Mesothelial cell of epicardium (in vitro differentiated cells): ENCODE data around the gene KRT9. TPM values are rescaled to one million over a fixed set of nuclear protein-coding genes. Genes with fewer than 3 reads are reported as not detected.
A peak's percentile ranks its signal among the peaks of the same experiment; 100 is the strongest.

Experiments
- DNase-seq, 2 experiments: peaks; one replicate each; pipeline ENCODE4 v3.0.0; 2021; ENCODE audit warnings: low spot score in 2 of 2; ENCODE audit not compliant: unreplicated experiment in 2 of 2
- H3K27ac Mint-ChIP-seq: 2 replicates; pipeline ENCODE4 v1.8.0; 2021; ENCODE audit warnings: mixed read lengths
- H3K27me3 Mint-ChIP-seq: 2 replicates; pipeline ENCODE4 v1.8.0; 2021; ENCODE audit warnings: low read depth, mixed read lengths
- H3K36me3 Mint-ChIP-seq: 2 replicates; pipeline ENCODE4 v1.8.0; 2021; ENCODE audit warnings: mixed read lengths
- H3K4me1 Mint-ChIP-seq: 2 replicates; pipeline ENCODE4 v1.8.0; 2021; ENCODE audit warnings: mixed read lengths
- H3K4me3 Mint-ChIP-seq: 2 replicates; pipeline ENCODE4 v1.8.0; 2021; ENCODE audit warnings: mild to moderate bottlenecking, moderate library complexity, mixed read lengths
- H3K9me3 Mint-ChIP-seq: 2 replicates; pipeline ENCODE4 v1.8.0; 2021; ENCODE audit warnings: mixed read lengths
- total RNA-seq: library from RNA; stranded (reverse); gene quantifications from 3 replicates; pipeline ENCODE4 v1.2.1, GENCODE V29; 2021
- TF ChIP-seq, protein P1 (sequence below): fragments of 200-600 bp; sonication (generic); IDR thresholded peaks from one replicate; pipeline ENCODE4 v1.5.0; 2021; ENCODE audit warnings: antibody characterized with exemption; ENCODE audit not compliant: unreplicated experiment

Gene KRT9
- total RNA-seq, 1 donor from 2014 or later, result not detected

DNA sequence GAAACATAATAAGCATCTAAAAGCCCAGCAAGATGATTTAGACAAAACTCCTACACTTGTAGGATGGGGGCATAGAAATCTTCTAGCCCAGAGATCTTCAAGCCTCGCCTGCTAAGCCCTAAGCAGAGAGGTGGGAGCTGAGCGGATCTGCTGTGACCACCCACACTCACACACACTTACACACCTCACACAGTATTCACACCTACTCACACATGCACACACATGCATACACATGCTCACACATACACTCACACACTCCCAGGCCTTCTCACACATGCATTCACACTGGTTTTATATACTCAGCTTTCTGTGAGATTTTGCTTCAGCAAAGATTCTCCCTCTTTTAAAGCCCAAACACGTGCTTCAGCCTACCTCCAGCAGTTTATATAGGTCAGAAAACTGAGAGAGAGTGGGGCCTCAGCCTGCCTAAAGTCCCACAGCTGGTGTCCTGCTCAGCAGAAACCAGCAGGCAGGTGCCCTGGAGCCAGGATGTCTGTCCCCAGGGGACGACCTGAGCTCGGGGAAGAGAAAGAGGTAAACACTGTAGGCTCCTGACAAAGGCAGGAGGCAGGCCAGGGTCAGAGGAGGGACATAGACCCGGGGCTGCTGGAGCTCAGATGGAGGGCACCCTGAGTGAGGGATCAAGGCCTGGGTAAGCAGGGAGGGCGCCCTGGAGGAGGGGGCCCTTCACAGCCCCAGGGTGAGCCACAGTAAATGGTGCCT, 31.7 kb downstream of the KRT9 start:
- DNase-seq, result no peak
- Mint-ChIP-seq H3K9me3 (no peaks in the 10 kb centered on the region), H3K4me1 (peaks cover 64% of the 10 kb centered on the region), H3K4me3 (no peak overlapping the region), H3K36me3 (no peaks in the 10 kb centered on the region), H3K27me3 (no peaks in the 10 kb centered on the region), H3K27ac (peak overlapping the region; percentile 1)
- TF ChIP-seq, protein P1, sequence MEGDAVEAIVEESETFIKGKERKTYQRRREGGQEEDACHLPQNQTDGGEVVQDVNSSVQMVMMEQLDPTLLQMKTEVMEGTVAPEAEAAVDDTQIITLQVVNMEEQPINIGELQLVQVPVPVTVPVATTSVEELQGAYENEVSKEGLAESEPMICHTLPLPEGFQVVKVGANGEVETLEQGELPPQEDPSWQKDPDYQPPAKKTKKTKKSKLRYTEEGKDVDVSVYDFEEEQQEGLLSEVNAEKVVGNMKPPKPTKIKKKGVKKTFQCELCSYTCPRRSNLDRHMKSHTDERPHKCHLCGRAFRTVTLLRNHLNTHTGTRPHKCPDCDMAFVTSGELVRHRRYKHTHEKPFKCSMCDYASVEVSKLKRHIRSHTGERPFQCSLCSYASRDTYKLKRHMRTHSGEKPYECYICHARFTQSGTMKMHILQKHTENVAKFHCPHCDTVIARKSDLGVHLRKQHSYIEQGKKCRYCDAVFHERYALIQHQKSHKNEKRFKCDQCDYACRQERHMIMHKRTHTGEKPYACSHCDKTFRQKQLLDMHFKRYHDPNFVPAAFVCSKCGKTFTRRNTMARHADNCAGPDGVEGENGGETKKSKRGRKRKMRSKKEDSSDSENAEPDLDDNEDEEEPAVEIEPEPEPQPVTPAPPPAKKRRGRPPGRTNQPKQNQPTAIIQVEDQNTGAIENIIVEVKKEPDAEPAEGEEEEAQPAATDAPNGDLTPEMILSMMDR, result no peak

DNA sequence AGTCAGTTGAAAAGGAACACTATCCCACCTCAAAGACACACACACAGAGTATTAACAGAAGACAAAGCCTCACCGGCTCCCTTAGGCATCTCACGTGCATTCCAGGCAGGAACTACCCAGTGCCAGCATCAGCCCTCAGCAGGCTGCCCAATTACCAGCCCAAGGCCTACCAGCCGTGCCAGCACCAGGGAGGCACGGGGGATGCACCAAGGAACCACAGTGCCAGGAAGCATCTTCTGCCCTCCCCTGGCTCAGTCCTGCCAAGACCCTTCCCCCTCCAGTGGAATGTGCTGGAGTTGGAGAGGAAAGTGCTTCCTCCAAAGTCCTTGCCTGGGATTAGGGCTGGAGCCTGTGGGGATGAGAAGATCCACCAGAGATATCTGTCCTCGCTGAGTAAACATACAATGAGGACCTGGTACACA, 32.8 kb downstream of the KRT9 start:
- Mint-ChIP-seq H3K36me3 (no peaks in the 10 kb centered on the region), H3K27me3 (no peaks in the 10 kb centered on the region), H3K9me3 (no peaks in the 10 kb centered on the region), H3K27ac (peak overlapping the region; percentile 70), H3K4me1 (peaks cover 57% of the 10 kb centered on the region), H3K4me3 (no peak overlapping the region)
- no peak for DNase-seq
- TF ChIP-seq, protein P1, result no peak

DNA sequence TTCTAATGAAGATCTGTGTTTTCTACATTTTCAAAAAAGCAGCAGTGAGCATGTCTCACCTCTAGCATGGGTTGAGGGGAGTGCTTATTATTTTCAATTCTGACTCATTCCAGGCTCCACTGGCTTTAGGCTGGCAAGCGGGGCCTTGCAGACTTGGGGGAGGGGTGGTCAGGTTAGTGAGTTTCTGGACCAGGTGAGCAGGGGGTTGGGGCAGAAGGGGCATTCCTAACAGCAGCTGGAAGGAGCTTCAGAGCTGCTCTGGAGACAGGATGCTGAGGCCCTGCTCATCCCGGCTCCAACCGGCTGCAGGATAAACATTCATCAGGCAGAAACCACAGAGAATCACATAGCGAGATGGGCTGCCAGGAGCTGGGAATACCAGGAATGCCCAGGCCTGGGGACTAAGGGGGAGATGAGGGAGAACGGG, 33.3 kb downstream of the KRT9 start:
- Mint-ChIP-seq H3K27me3 (no peaks in the 10 kb centered on the region), H3K27ac (peak overlapping the region; percentile 70), H3K4me1 (peaks cover 57% of the 10 kb centered on the region), H3K9me3 (no peaks in the 10 kb centered on the region), H3K4me3 (no peak overlapping the region), H3K36me3 (no peaks in the 10 kb centered on the region)
- DNase-seq, result no peak
- TF ChIP-seq, protein P1, result no peak

DNA sequence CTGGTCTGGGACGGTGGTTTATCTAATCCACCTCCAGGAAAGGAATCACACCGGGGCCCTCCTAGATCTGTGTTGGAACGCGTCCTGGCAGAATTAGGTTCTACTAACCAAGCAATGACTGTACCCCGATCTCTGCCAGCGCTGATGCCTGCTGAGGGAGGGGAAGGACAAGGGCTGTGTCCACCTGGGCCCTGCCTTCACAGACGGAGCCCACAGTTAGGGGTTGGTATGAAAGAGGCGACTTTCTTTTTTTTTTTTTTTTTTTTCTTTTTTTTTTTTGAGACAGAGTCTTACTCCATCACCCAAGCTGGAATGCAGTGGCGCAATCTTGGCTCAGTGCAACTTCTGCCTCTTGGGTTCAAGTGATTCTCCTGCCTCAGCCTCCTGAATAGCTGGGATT, 33.9 kb downstream of the KRT9 start:
- Mint-ChIP-seq H3K27me3 (no peaks in the 10 kb centered on the region), H3K36me3 (no peaks in the 10 kb centered on the region), H3K4me1 (peaks cover 60% of the 10 kb centered on the region), H3K27ac (peak overlapping the region; percentile 75), H3K4me3 (no peak overlapping the region), H3K9me3 (no peaks in the 10 kb centered on the region)
- DNase-seq, result no peak
- TF ChIP-seq, protein P1, result no peak

DNA sequence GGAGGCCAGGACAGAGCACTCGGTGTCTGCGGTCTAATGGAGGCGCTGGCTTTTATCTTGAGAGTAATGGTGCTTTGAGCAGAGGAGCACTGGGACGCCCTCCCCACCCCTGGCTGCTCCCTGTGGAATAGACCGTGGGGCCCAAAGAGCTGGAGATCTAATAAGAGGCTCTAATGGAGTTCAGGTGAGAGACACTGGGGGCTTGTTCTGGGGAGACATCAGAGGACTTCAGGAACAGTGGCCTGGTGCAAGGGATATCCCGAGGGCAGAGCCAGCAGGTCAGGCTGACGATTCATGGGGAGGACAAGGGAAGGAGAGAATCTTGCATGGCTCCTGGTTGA, 34.3 kb downstream of the KRT9 start:
- H3K4me1 Mint-ChIP-seq, result peaks cover 64% of the 10 kb centered on the region
- H3K4me3 Mint-ChIP-seq, result no peak overlapping the region
- DNase-seq, result no peak
- H3K36me3 Mint-ChIP-seq, result no peaks in the 10 kb centered on the region
- H3K27ac Mint-ChIP-seq, result peak overlapping the region; percentile 75
- TF ChIP-seq, protein P1, result no peak
- no peaks in the 10 kb centered on the region for H3K27me3 Mint-ChIP-seq
- H3K9me3 Mint-ChIP-seq, result no peaks in the 10 kb centered on the region
